Panc1 (cell line): ENCODE measurements around the gene SPATA45.

Source experiments
- CTCF ChIP-seq: fragments of 450-650 bp; IDR thresholded peaks from 2 replicates; pipeline ENCODE4 v1.5.1; 2017; ENCODE audit warnings: mild to moderate bottlenecking
- POLR2AphosphoS5 ChIP-seq: IDR thresholded peaks from 2 replicates; pipeline ENCODE4 v1.6.1; 2012; ENCODE audit warnings: mild to moderate bottlenecking, low read depth, low read length, moderate library complexity
- REST ChIP-seq, 2 experiments: IDR thresholded peaks; 2 replicates each; pipeline ENCODE4 v1.6.1; 2011 to 2012; ENCODE audit warnings: low read depth in 2 of 2, control low read depth in 1 of 2, low read length in 1 of 2, mild to moderate bottlenecking in 1 of 2, moderate library complexity in 1 of 2; ENCODE audit not compliant: insufficient read depth in 1 of 2

- TF ChIP-seq POLR2AphosphoS5: no peak
- TF ChIP-seq CTCF: no peak
- no peak for TF ChIP-seq REST (IDR thresholded peaks at IDR 0.05; ENCODE audit: insufficient read depth in 1 of 2, low read depth in 2 of 2, low read length in 1 of 2)
These were observed 44.7 kb upstream of the SPATA45 start for GRCh38 chr1:212892108-212892507.
